HL-60 (cell line): ENCODE results near the gene GRID1.

Experiments
- DNase-seq, 2 experiments: peaks; one replicate each; pipeline ENCODE4 v3.0.0-alpha.2; 2010 to 2020; ENCODE audit warnings: low read depth in 1 of 2, low spot score in 1 of 2
- H3K27ac ChIP-seq: fragments of 250-450 bp; sonication (Bioruptor Pico); replicated peaks from 2 replicates; pipeline ENCODE4 v1.5.1; 2020; ENCODE audit warnings: mild to moderate bottlenecking, moderate library complexity
- H3K27me3 ChIP-seq: fragments of 250-450 bp; sonication (Bioruptor Pico); 2 replicates; pipeline ENCODE4 v1.5.1; 2021; ENCODE audit warnings: mild to moderate bottlenecking, moderate library complexity; ENCODE audit not compliant: insufficient read depth, poor library complexity, severe bottlenecking
- H3K4me3 ChIP-seq: replicated peaks from 2 replicates; pipeline ENCODE4 v1.5.1; 2011; ENCODE audit warnings: mild to moderate bottlenecking, control low read depth, low read length; ENCODE audit not compliant: insufficient read depth
- CTCF ChIP-seq: IDR thresholded peaks from one replicate; pipeline ENCODE4 v1.5.1; 2011; ENCODE audit warnings: low read length, control low read depth, inconsistent platforms; ENCODE audit not compliant: insufficient read depth
- GABPA ChIP-seq: IDR thresholded peaks from 2 replicates; pipeline ENCODE4 v1.6.1; 2012; ENCODE audit warnings: low read depth
- POLR2AphosphoS5 ChIP-seq: IDR thresholded peaks from 2 replicates; pipeline ENCODE4 v1.6.1; 2012; ENCODE audit warnings: low read depth
- REST ChIP-seq: IDR thresholded peaks from 2 replicates; pipeline ENCODE4 v1.6.1; 2012; ENCODE audit warnings: low read depth; ENCODE audit not compliant: insufficient replicate concordance
- SPI1 ChIP-seq: IDR thresholded peaks from 2 replicates; pipeline ENCODE4 v1.6.1; 2012; ENCODE audit warnings: low read depth, mild to moderate bottlenecking, borderline replicate concordance

GRID1 gene

GRCh38 chr10:86215712-86216111 is 150.9 kb downstream of the GRID1 start:
- Histone ChIP-seq H3K4me3 (no peak overlapping the region), H3K27ac (no peak overlapping the region), H3K27me3 (no peaks in the 10 kb centered on the region)
- TF ChIP-seq GABPA: no peak
- TF ChIP-seq REST: no peak
- no peak for TF ChIP-seq POLR2AphosphoS5
- TF ChIP-seq CTCF: no peak
- no peak for TF ChIP-seq SPI1
- no peak for DNase-seq

GRCh38 chr10:86215046-86215445 is 151.5 kb downstream of the GRID1 start:
- no peaks in the 10 kb centered on the region for H3K27me3 ChIP-seq
- no peak for TF ChIP-seq GABPA
- no peak for TF ChIP-seq REST
- no peak for TF ChIP-seq CTCF
- TF ChIP-seq POLR2AphosphoS5: no peak
- TF ChIP-seq SPI1: no peak
- H3K27ac ChIP-seq: no peak overlapping the region
- DNase-seq: no peak
- no peak overlapping the region for H3K4me3 ChIP-seq

GRCh38 chr10:86213148-86213547 is 153.4 kb downstream of the GRID1 start:
- DNase-seq: no peak
- Histone ChIP-seq H3K4me3 (no peak overlapping the region), H3K27ac (no peak overlapping the region), H3K27me3 (no peaks in the 10 kb centered on the region)
- TF ChIP-seq CTCF: no peak
- no peak for TF ChIP-seq REST
- TF ChIP-seq POLR2AphosphoS5: no peak
- TF ChIP-seq SPI1: no peak
- TF ChIP-seq GABPA: no peak
